Measurements from ENCODE around the gene PLCL2.

DNA sequence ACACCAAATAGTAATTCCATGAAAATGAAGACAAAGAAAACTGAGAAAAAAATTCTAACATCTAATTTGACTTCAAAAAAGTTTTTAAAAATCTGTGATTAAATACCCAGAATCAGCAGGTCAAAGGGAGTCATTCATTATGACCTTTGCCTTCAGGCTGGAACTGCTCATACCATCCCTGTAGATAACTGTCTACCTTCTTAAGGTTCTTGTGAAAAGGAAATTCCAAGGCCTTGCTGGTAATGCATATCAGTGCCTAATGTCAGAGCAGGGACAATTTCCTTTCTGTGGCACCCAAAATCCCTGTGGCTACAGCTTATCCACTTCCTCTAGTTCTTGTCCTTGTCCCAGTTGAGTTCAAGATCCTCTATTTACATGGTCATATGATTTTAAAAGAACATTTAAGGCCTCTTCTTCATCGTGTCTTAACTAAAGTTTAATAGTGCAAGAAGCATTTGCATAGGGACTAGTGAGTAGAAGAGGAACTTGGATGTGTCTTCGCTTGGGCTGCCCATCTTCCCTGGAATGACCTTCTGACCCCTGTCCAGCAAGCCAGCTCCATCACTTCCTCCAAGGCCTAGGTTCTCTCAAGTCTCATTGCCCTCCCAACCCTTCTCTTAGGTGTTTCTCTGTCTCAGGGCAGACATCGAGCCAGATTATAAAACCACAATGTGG is 8.7 kb upstream of the PLCL2 start:
- TF ChIP-seq, protein P1, sequence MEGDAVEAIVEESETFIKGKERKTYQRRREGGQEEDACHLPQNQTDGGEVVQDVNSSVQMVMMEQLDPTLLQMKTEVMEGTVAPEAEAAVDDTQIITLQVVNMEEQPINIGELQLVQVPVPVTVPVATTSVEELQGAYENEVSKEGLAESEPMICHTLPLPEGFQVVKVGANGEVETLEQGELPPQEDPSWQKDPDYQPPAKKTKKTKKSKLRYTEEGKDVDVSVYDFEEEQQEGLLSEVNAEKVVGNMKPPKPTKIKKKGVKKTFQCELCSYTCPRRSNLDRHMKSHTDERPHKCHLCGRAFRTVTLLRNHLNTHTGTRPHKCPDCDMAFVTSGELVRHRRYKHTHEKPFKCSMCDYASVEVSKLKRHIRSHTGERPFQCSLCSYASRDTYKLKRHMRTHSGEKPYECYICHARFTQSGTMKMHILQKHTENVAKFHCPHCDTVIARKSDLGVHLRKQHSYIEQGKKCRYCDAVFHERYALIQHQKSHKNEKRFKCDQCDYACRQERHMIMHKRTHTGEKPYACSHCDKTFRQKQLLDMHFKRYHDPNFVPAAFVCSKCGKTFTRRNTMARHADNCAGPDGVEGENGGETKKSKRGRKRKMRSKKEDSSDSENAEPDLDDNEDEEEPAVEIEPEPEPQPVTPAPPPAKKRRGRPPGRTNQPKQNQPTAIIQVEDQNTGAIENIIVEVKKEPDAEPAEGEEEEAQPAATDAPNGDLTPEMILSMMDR (IDR thresholded peaks at IDR 0.05), result no peak
- TF ChIP-seq POLR2A (IDR thresholded peaks at IDR 0.05), result no peak

Measured in vagina (tissue), 2 donors.